ENCODE measurements around the gene SF3B1.

Gene SF3B1

GRCh38 chr2:197388866-197389587, 45.8 kb downstream of the SF3B1 start:
- Histone ChIP-seq H3K4me1 (ENCODE audit: control insufficient read depth, insufficient read depth, low read length) (no peaks in the 10 kb centered on the region), H3K36me3 (ENCODE audit: control insufficient read depth in 2 of 2, insufficient read depth in 1 of 2, low read length in 2 of 2) (peaks cover 25 to 33% of the 10 kb centered on the region in 2 experiments), H3K9me3 (ENCODE audit: control insufficient read depth, insufficient read depth, low read depth, low read length) (no peaks in the 10 kb centered on the region), H3K27ac (ENCODE audit: extremely low read depth, low read depth, low read length) (no peak overlapping the region), H3K4me3 (ENCODE audit: low read depth, low read length) (no peak overlapping the region)
- ChIA-PET POLR2A (no interaction called here), CTCF (interaction anchor here (0.6 to 0.9 kb wide), 3 partner anchors 10 to 908 kb away, joined by 3 to 6 read pairs (median 5); no protein-coding TSS in a partner anchor)
- TF ChIP-seq ZNF211 (tag by site-specific recombination; IDR thresholded peaks at IDR 0.05; ENCODE audit: low read depth) (no peak), ZBTB26 (tag by site-specific recombination; optimal IDR thresholded peaks at IDR 0.05) (no peak), ZNF335 (tag by site-specific recombination; conservative IDR thresholded peaks at IDR 0.05) (no peak), ZNF433 (tag by site-specific recombination; IDR thresholded peaks at IDR 0.05; ENCODE audit: low read depth) (no peak), ZNF514 (tag by site-specific recombination; IDR thresholded peaks at IDR 0.05) (no peak), ZNF10 (tag by site-specific recombination; IDR thresholded peaks at IDR 0.05) (no peak), ZNF501 (tag by site-specific recombination; IDR thresholded peaks at IDR 0.05) (no peak), ZNF843 (tag by site-specific recombination; IDR thresholded peaks at IDR 0.05) (no peak), ZNF558 (tag by site-specific recombination; IDR thresholded peaks at IDR 0.05) (no peak), ZNF350 (tag by site-specific recombination; IDR thresholded peaks at IDR 0.05) (no peak), ZNF223 (tag by site-specific recombination; IDR thresholded peaks at IDR 0.05) (no peak), ZNF175 (tag by site-specific recombination; IDR thresholded peaks at IDR 0.05) (no peak), HOXD13 (CRISPR knock-in tag; IDR thresholded peaks at IDR 0.05; ENCODE audit: borderline replicate concordance) (no peak), KLF17 (tag by site-specific recombination; IDR thresholded peaks at IDR 0.05) (no peak), ZFP69B (tag by site-specific recombination; IDR thresholded peaks at IDR 0.05) (no peak), ZNF426 (tag by site-specific recombination; IDR thresholded peaks at IDR 0.05) (no peak), ZNF404 (tag by site-specific recombination; IDR thresholded peaks at IDR 0.05) (no peak)

- CTCF ChIA-PET = interaction anchor here (0.7 to 0.9 kb wide), 2 partner anchors 273 to 292 kb away, joined by 3 to 5 read pairs; no protein-coding TSS in a partner anchor
- no peak overlapping the region for H3K4me3 ChIP-seq (ENCODE audit: low read depth, low read length)
- POLR2A ChIA-PET = no interaction called here
- H3K4me1 ChIP-seq (ENCODE audit: control insufficient read depth, insufficient read depth, low read length) = no peaks in the 10 kb centered on the region
- H3K27ac ChIP-seq (ENCODE audit: extremely low read depth, low read depth, low read length) = no peak overlapping the region
- H3K9me3 ChIP-seq (ENCODE audit: control insufficient read depth, insufficient read depth, low read depth, low read length) = no peaks in the 10 kb centered on the region
- no peak for TF ChIP-seq SETDB1 (IDR thresholded peaks at IDR 0.05; ENCODE audit: insufficient read length, low read length)
- TF ChIP-seq KLF10 (tag by site-specific recombination; IDR thresholded peaks at IDR 0.05) = no peak
- TF ChIP-seq HOXA7 (CRISPR knock-in tag; IDR thresholded peaks at IDR 0.05; ENCODE audit: borderline replicate concordance) = no peak
- no peak for TF ChIP-seq ZNF624 (tag by site-specific recombination; IDR thresholded peaks at IDR 0.05)
- no peak for TF ChIP-seq HOXD13 (CRISPR knock-in tag; IDR thresholded peaks at IDR 0.05; ENCODE audit: borderline replicate concordance)
- TF ChIP-seq ZNF549 (tag by site-specific recombination; IDR thresholded peaks at IDR 0.05) = no peak
- TF ChIP-seq ZNF785 (tag by site-specific recombination; IDR thresholded peaks at IDR 0.05) = no peak
- TF ChIP-seq ZBTB49 (tag by site-specific recombination; IDR thresholded peaks at IDR 0.05; ENCODE audit: low read depth) = no peak
- TF ChIP-seq ZNF223 (tag by site-specific recombination; IDR thresholded peaks at IDR 0.05) = no peak
- TF ChIP-seq ZBTB1 (tag by site-specific recombination; IDR thresholded peaks at IDR 0.05) = no peak
- no peak for TF ChIP-seq ZNF37A (tag by site-specific recombination; IDR thresholded peaks at IDR 0.05)
- no peak for TF ChIP-seq HOXC10 (CRISPR knock-in tag; IDR thresholded peaks at IDR 0.05)
- no peak for TF ChIP-seq OSR2 (tag by site-specific recombination; IDR thresholded peaks at IDR 0.05)
- TF ChIP-seq ZNF433 (tag by site-specific recombination; IDR thresholded peaks at IDR 0.05; ENCODE audit: low read depth) = no peak
- TF ChIP-seq ZNF48 (tag by site-specific recombination; IDR thresholded peaks at IDR 0.05) = no peak
- no peak for TF ChIP-seq ZNF658 (tag by site-specific recombination; IDR thresholded peaks at IDR 0.05)
- no peak for TF ChIP-seq SP3 (tag by site-specific recombination; IDR thresholded peaks at IDR 0.05)
- TF ChIP-seq ZNF660 (tag by site-specific recombination; IDR thresholded peaks at IDR 0.05) = no peak
- no peak for TF ChIP-seq ZNF157 (tag by site-specific recombination; IDR thresholded peaks at IDR 0.05)
- H3K36me3 ChIP-seq (ENCODE audit: control insufficient read depth in 2 of 2, insufficient read depth in 1 of 2, low read length in 2 of 2) = peaks cover 7 to 16% of the 10 kb centered on the region in 2 experiments
Observed at GRCh38 chr2:197387179-197387578, 47.6 kb downstream of the SF3B1 start.
